ENCODE results near the gene FGF8. TPM values are rescaled to one million over a fixed set of nuclear protein-coding genes. Genes with fewer than 3 reads are reported as not detected.

Gene FGF8
- total and polyA plus RNA-seq, 9 of the 15 experiments (the other 6 are each of a cell fraction or from before 2014, with no cell fraction given): 0.13 to 0.82 (median 0.37) TPM; not detected in 5

- no peaks in the 10 kb centered on the region for H3K27me3 ChIP-seq (ENCODE audit: control insufficient read depth in 2 of 2, insufficient read depth in 2 of 2, low read length in 2 of 2)
- peaks cover 27% of the 10 kb centered on the region for H3K79me2 ChIP-seq (ENCODE audit: control insufficient read depth, insufficient read depth, low read length)
- H3K36me3 ChIP-seq (ENCODE audit: control insufficient read depth, insufficient read depth, low read length): peaks cover 90% of the 10 kb centered on the region
- in situ Hi-C loops (cut with MboI): no loop called here
- no peaks in the 10 kb centered on the region for H3K9me3 ChIP-seq (replicated peaks; ENCODE audit: control insufficient read depth, insufficient read depth, low read depth, low read length)
- H3K4me2 ChIP-seq (ENCODE audit: insufficient read depth, low read length): no peak overlapping the region
- H3K4me1 ChIP-seq (replicated peaks in 1 of 2; ENCODE audit: control insufficient read depth in 2 of 2, insufficient read depth in 2 of 2, low read length in 2 of 2): peaks cover 0 to 4% of the 10 kb centered on the region in 2 experiments; a peak in 1 of 5 replicates
- TF ChIP-seq PREB (CRISPR knock-in tag; IDR thresholded peaks at IDR 0.05): no peak
- no peak for TF ChIP-seq DLX4 (CRISPR knock-in tag; IDR thresholded peaks at IDR 0.05)
- TF ChIP-seq ATF6 (CRISPR knock-in tag; IDR thresholded peaks at IDR 0.05): no peak
- TF ChIP-seq ZNF592 (IDR thresholded peaks at IDR 0.05): no peak
- no peak for TF ChIP-seq NCOA1 (IDR thresholded peaks at IDR 0.05; ENCODE audit: low read depth)
- TF ChIP-seq ZNF212 (CRISPR knock-in tag; IDR thresholded peaks at IDR 0.05): no peak
- TF ChIP-seq MYC (IDR thresholded peaks at IDR 0.05; ENCODE audit: low read depth, low read length): no peak
- TF ChIP-seq MYC (CRISPR knock-in tag; IDR thresholded peaks at IDR 0.05; ENCODE audit: borderline replicate concordance, low read depth): no peak
- no peak for TF ChIP-seq GABPB2 (CRISPR knock-in tag; conservative IDR thresholded peaks at IDR 0.05)
- no peak for ATAC-seq
- 90% methylated on average over 4 of the region's 4 CpGs for WGBS (ENCODE audit: insufficient coverage, low coverage, missing lambda C conversion rate)
- no peak overlapping the region for H3K9ac ChIP-seq (ENCODE audit: insufficient read depth in 1 of 2, low read depth in 2 of 2, low read length in 2 of 2)
- ChIA-PET CTCF (ENCODE audit: low intra/inter-chr PET ratio) (no interaction called here), POLR2A (interaction anchor here (0.6 to 2.1 kb wide), 3 partner anchors 8 to 328 kb away, joined by 3 to 6 read pairs (median 4); no protein-coding TSS in a partner anchor)
- intact Hi-C loops (cut with micrococcal nuclease): no loop called here
- no peak for DNase-seq (ENCODE audit: extremely low read depth in 1 of 4, low spot score in 3 of 4)
- no peak overlapping the region for H3K4me3 ChIP-seq
- H3K27ac ChIP-seq (ENCODE audit: extremely low read depth, low read depth, low read length): no peak overlapping the region
- H3K9me1 ChIP-seq (ENCODE audit: control insufficient read depth, insufficient read depth, low read length): no peaks in the 10 kb centered on the region
- H4K20me1 ChIP-seq (replicated peaks; ENCODE audit: control insufficient read depth, insufficient read depth, low read length): no peaks in the 10 kb centered on the region; the same call in 1 of the 2 replicates
- FAIRE-seq: no peak
- H2AFZ ChIP-seq (ENCODE audit: low read depth, low read length): no peak overlapping the region
- BruUV-seq (replicated peaks): no TSS peak
Measured at GRCh38 chr10:101803511-101803910, 27.6 kb upstream of the FGF8 start.

Data from K562 (cell line).